ENCODE measurements around the gene GP2. TPM values are rescaled to one million over a fixed set of nuclear protein-coding genes. Genes with fewer than 3 reads are reported as not detected.
"Not testable (repeated sequence)": the region's sequence is repeated elsewhere in the genome, so short reads cannot be mapped to it uniquely, and the experiment has no call there.

GP2 gene
- total and polyA plus RNA-seq, 4 donors = 0.08 to 11.9 (median 0.88) TPM; not detected in 1

- Histone ChIP-seq H3K4me1 (ENCODE audit: control insufficient read depth in 5 of 5, insufficient read depth in 5 of 5, low read length in 5 of 5) (no peaks in the 10 kb centered on the region), H3K27ac (ENCODE audit: low read depth in 1 of 2, low read length in 1 of 2) (no peak overlapping the region), H3K9ac (ENCODE audit: insufficient read depth in 1 of 2, low read length in 2 of 2) (no peak overlapping the region), H3K9me3 (ENCODE audit: control insufficient read depth in 4 of 4, insufficient read depth in 3 of 4, low read length in 3 of 4) (no peaks in the 10 kb centered on the region), H3K36me3 (ENCODE audit: control insufficient read depth in 4 of 4, insufficient read depth in 4 of 4, low read length in 4 of 4) (no peaks in the 10 kb centered on the region), H3K4me3 (no peak overlapping the region), H3K27me3 (ENCODE audit: control insufficient read depth in 3 of 3, insufficient read depth in 3 of 3, low read length in 2 of 3) (peaks cover 0 to 6% (median 0%) of the 10 kb centered on the region in 3 donors)
- DNase-seq = no peak
- ATAC-seq (ENCODE audit: insufficient read depth, low FRiP score) = no peak
- WGBS, 2 donors = 56 to 66% methylated on average over 5 of the region's 5 CpGs
- TF ChIP-seq, protein P1, sequence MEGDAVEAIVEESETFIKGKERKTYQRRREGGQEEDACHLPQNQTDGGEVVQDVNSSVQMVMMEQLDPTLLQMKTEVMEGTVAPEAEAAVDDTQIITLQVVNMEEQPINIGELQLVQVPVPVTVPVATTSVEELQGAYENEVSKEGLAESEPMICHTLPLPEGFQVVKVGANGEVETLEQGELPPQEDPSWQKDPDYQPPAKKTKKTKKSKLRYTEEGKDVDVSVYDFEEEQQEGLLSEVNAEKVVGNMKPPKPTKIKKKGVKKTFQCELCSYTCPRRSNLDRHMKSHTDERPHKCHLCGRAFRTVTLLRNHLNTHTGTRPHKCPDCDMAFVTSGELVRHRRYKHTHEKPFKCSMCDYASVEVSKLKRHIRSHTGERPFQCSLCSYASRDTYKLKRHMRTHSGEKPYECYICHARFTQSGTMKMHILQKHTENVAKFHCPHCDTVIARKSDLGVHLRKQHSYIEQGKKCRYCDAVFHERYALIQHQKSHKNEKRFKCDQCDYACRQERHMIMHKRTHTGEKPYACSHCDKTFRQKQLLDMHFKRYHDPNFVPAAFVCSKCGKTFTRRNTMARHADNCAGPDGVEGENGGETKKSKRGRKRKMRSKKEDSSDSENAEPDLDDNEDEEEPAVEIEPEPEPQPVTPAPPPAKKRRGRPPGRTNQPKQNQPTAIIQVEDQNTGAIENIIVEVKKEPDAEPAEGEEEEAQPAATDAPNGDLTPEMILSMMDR (IDR thresholded peaks at IDR 0.05; ENCODE audit: control extremely low read depth, extremely low read depth) = no peak
These were observed 10.6 kb downstream of the GP2 start for GRCh38 chr16:20316715-20317114.

GRCh38 chr16:20315764-20316163, 11.5 kb downstream of the GP2 start:
- Histone ChIP-seq H3K4me1 (ENCODE audit: control insufficient read depth in 5 of 5, insufficient read depth in 5 of 5, low read length in 5 of 5) (no peaks in the 10 kb centered on the region), H3K36me3 (ENCODE audit: control insufficient read depth in 4 of 4, insufficient read depth in 4 of 4, low read length in 4 of 4) (no peaks in the 10 kb centered on the region), H3K9ac (ENCODE audit: insufficient read depth in 1 of 2, low read length in 2 of 2) (no peak overlapping the region), H3K9me3 (ENCODE audit: control insufficient read depth in 4 of 4, insufficient read depth in 3 of 4, low read length in 3 of 4) (peaks cover 0 to 3% (median 0%) of the 10 kb centered on the region in 4 donors), H3K27ac (ENCODE audit: low read depth in 1 of 2, low read length in 1 of 2) (no peak overlapping the region), H3K27me3 (ENCODE audit: control insufficient read depth in 3 of 3, insufficient read depth in 3 of 3, low read length in 2 of 3) (peaks cover 0 to 6% (median 0%) of the 10 kb centered on the region in 3 donors), H3K4me3 (no peak overlapping the region)
- ATAC-seq (ENCODE audit: insufficient read depth, low FRiP score) (no peak), DNase-seq (no peak)
- TF ChIP-seq, protein P1 (IDR thresholded peaks at IDR 0.05; ENCODE audit: control extremely low read depth, extremely low read depth) = no peak
- WGBS, 2 donors = 94 to 97% methylated on average over 6 of the region's 6 CpGs

GRCh38 chr16:20314575-20314974, 12.7 kb downstream of the GP2 start:
- Histone ChIP-seq H3K36me3 (ENCODE audit: control insufficient read depth in 4 of 4, insufficient read depth in 4 of 4, low read length in 4 of 4) (no peaks in the 10 kb centered on the region), H3K4me3 (no peak overlapping the region), H3K27ac (ENCODE audit: low read depth in 1 of 2, low read length in 1 of 2) (no peak overlapping the region), H3K4me1 (ENCODE audit: control insufficient read depth in 5 of 5, insufficient read depth in 5 of 5, low read length in 5 of 5) (no peaks in the 10 kb centered on the region), H3K9me3 (ENCODE audit: control insufficient read depth in 4 of 4, insufficient read depth in 3 of 4, low read length in 3 of 4) (peaks cover 0 to 3% (median 0%) of the 10 kb centered on the region in 4 donors), H3K27me3 (ENCODE audit: control insufficient read depth in 3 of 3, insufficient read depth in 3 of 3, low read length in 2 of 3) (peaks cover 0 to 6% (median 0%) of the 10 kb centered on the region in 3 donors), H3K9ac (ENCODE audit: insufficient read depth in 1 of 2, low read length in 2 of 2) (no peak overlapping the region)
- 89 to 92% methylated on average over 3 of the region's 3 CpGs for WGBS, 2 donors
- TF ChIP-seq, protein P1 (IDR thresholded peaks at IDR 0.05; ENCODE audit: control extremely low read depth, extremely low read depth) = no peak
- no peak for ATAC-seq (ENCODE audit: insufficient read depth, low FRiP score)
- no peak for DNase-seq

DNA sequence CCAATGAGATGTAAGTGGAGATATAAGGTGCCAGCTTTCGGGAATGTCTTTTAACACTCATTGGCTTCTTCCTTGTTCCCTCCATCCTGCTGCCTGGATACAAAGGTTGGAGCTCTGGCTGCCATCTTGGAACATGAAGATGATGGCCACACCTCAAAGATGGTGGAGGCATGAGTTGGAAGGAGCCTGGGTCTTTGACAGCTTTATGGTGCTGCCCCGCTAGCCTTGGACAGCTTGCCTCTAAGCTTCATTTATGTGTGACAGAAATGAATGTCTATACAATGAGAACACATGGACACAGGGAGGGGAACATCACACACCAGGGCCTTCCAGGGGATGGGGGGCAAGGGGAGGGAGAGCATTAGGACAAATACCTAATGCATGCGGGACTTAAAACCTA, 13.6 kb downstream of the GP2 start:
- no peak overlapping the region for H3K27ac ChIP-seq (ENCODE audit: low read depth in 1 of 2, low read length in 1 of 2)
- WGBS, 2 donors = 93 to 100% methylated on average over 3 of the region's 3 CpGs
- no peaks in the 10 kb centered on the region for H3K4me1 ChIP-seq (ENCODE audit: control insufficient read depth in 5 of 5, insufficient read depth in 5 of 5, low read length in 5 of 5)
- no peak for ATAC-seq (ENCODE audit: insufficient read depth, low FRiP score)
- no peak overlapping the region for H3K4me3 ChIP-seq
- H3K27me3 ChIP-seq (ENCODE audit: control insufficient read depth in 3 of 3, insufficient read depth in 3 of 3, low read length in 2 of 3) = peaks cover 0 to 6% (median 0%) of the 10 kb centered on the region in 3 donors
- no peak for DNase-seq
- H3K36me3 ChIP-seq (ENCODE audit: control insufficient read depth in 4 of 4, insufficient read depth in 4 of 4, low read length in 4 of 4) = no peaks in the 10 kb centered on the region
- TF ChIP-seq, protein P1 (IDR thresholded peaks at IDR 0.05; ENCODE audit: control extremely low read depth, extremely low read depth) = no peak
- H3K9me3 ChIP-seq (ENCODE audit: control insufficient read depth in 4 of 4, insufficient read depth in 3 of 4, low read length in 3 of 4) = peaks cover 0 to 3% (median 0%) of the 10 kb centered on the region in 4 donors
- H3K9ac ChIP-seq (ENCODE audit: insufficient read depth in 1 of 2, low read length in 2 of 2) = no peak overlapping the region

GRCh38 chr16:20312536-20313095, 14.7 kb downstream of the GP2 start:
- ATAC-seq (ENCODE audit: insufficient read depth, low FRiP score); H3K36me3 ChIP-seq (ENCODE audit: control insufficient read depth in 4 of 4, insufficient read depth in 4 of 4, low read length in 4 of 4); DNase-seq; H3K4me3 ChIP-seq; H3K9me3 ChIP-seq (ENCODE audit: control insufficient read depth in 4 of 4, insufficient read depth in 3 of 4, low read length in 3 of 4); H3K27me3 ChIP-seq (ENCODE audit: control insufficient read depth in 3 of 3, insufficient read depth in 3 of 3, low read length in 2 of 3); H3K4me1 ChIP-seq (ENCODE audit: control insufficient read depth in 5 of 5, insufficient read depth in 5 of 5, low read length in 5 of 5); H3K9ac ChIP-seq (ENCODE audit: insufficient read depth in 1 of 2, low read length in 2 of 2); H3K27ac ChIP-seq (ENCODE audit: low read depth in 1 of 2, low read length in 1 of 2): not testable (repeated sequence)
- WGBS, 2 donors = 90 to 97% methylated on average over 7 of the region's 7 CpGs

All from lung (tissue), 12 donors.